Adrenal gland (tissue), 12 donors: ENCODE results near the gene ALCAM. TPM values are rescaled to one million over a fixed set of nuclear protein-coding genes. Genes with fewer than 3 reads are reported as not detected.

Experiments used
- DNase-seq, 7 donors: peaks; one replicate each; pipeline ENCODE4 v3.0.0-alpha.2; 2019 to 2020
- H3K27ac ChIP-seq, 5 donors: fragments of 200-600 bp; sonication (generic) in 4 of 5; 1 replicate in 3 of 5; 2 replicates in 2 of 5; pipeline versions ENCODE4 v1.5.1 to v1.8.0; 2016 to 2020; ENCODE audit warnings: mild to moderate bottlenecking in 1 of 5
- H3K27me3 ChIP-seq: fragments of 200-600 bp; 2 replicates; pipeline ENCODE4 v1.8.0; 2021
- H3K36me3 ChIP-seq, 2 donors: fragments of 200-600 bp; replicated peaks in 1 of 2; 1 replicate in 1 of 2; 2 replicates in 1 of 2; pipeline versions ENCODE4 v1.5.1 to v1.8.0; 2018 to 2022
- H3K4me1 ChIP-seq, 2 donors: fragments of 200-600 bp; replicated peaks in 1 of 2; 1 replicate in 1 of 2; 2 replicates in 1 of 2; pipeline versions ENCODE4 v1.5.1 to v1.8.0; 2018 to 2021
- H3K4me3 ChIP-seq, 4 donors: fragments of 200-600 bp; sonication (generic) in 3 of 4; one replicate each; pipeline ENCODE4 v1.5.1; 2016 to 2018
- H3K9me3 ChIP-seq, 3 donors: fragments of 200-600 bp; sonication (generic) in 1 of 3; replicated peaks in 1 of 3; 1 replicate in 2 of 3; 2 replicates in 1 of 3; pipeline versions ENCODE4 v1.5.1 to v1.8.0; 2016 to 2021
- POLR2A ChIP-seq, 2 donors: fragments of 450-650 bp; IDR thresholded peaks; one replicate each; pipeline ENCODE4 v1.6.1; 2017; ENCODE audit warnings: antibody characterized with exemption in 2 of 2, mild to moderate bottlenecking in 2 of 2, moderate library complexity in 1 of 2
- WGBS, 4 donors: extraction: QIAGEN DNeasy Blood & Tissue Kit in 2 of 4; methylation state at CpG; one replicate each; pipeline versions ENCODE4 v1.1.5 to v1.1.7; 2013 to 2017; 5-methylcytosine and 5-hydroxymethylcytosine counted together
- intact Hi-C, 2 donors: fragments of 100-400 bp; cut with DNase I; formaldehyde crosslinking; loops; one replicate each; pipeline versions ENCODE4 v1.14.1 to v1.15.0; 2022 to 2023
- polyA plus RNA-seq, 3 donors: library from polyadenylated mRNA; stranded (reverse); fragments of 200-250 nt in 2 of 3; fragments of 350-450 nt in 1 of 3; fragmentation: Illumina TruSeq in 1 of 3; extraction: RNeasy Lipid Tissue Mini Kit (QIAGEN cat#74804) in 1 of 3; gene quantifications; one replicate each; pipeline ENCODE4 v1.2.3, GENCODE V29; 2013 to 2014
- total RNA-seq, 9 donors: library from RNA; depleted of rRNA in 4 of 9; stranded (reverse); fragments of >200 nt in 4 of 9; fragments of 120-200 nt in 1 of 9; fragmentation: NEBNext Ultra II Directional in 1 of 9; extraction: Animal tissue kit (Norgen Biotek cat#: 25700) in 1 of 9; gene quantifications; one replicate each; pipeline versions ENCODE4 v1.1.0 to v1.2.4, GENCODE V29; 2013 to 2023
- TF ChIP-seq, protein P1 (sequence below), 6 experiments: fragments of 450-650 bp in 4 of 6; fragments of 200-600 bp in 2 of 6; sonication (generic) in 1 of 6; IDR thresholded peaks; 1 replicate in 5 of 6; 2 replicates in 1 of 6; pipeline versions ENCODE4 v1.5.1 to v1.8.0; 2016 to 2021; ENCODE audit warnings: antibody characterized with exemption in 6 of 6, mild to moderate bottlenecking in 2 of 6, moderate library complexity in 1 of 6
- donor health status: healthy with polysubstance abuse.
- donor health status: Bipolar disorder and iron deficiency.
- donor health status: DM: yes; HTN: yes; CAD: no.
- donor health status: DM: no; HTN: no; CAD: no.
- donor health status: DM: no; HTN: no; CAD: no.
- donor health status: DM: yes; HTN: yes; CAD: no.

ALCAM gene
- total and polyA plus RNA-seq, 12 donors: 9.1 to 64.1 (median 23.9) TPM

DNA sequence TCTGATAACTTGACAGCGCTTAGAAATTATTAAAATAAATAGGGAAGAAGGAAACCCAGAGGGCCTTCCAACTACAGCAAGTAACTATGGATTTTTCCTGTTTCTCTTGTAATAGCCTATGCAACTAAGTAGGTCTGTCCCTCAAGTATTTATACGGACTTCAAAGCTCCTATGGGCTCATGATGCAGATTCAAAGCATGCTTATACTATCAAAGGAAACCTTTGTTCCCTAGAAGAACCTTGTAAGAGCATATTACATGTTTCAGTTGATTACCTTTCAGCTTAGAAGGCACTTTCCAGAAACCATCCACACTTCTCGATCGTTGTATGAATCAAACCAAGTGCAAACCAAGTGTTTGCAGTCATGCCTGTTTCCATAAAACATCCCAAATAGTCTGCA, 158.8 kb downstream of the ALCAM start:
- H3K36me3 ChIP-seq: no peaks in the 10 kb centered on the region
- intact Hi-C loops: no loop called here
- H3K27me3 ChIP-seq: no peaks in the 10 kb centered on the region
- WGBS, 4 donors: 68 to 92% (median 80%) methylated on average over 4 of the region's 4 CpGs
- H3K4me3 ChIP-seq: no peak overlapping the region
- H3K9me3 ChIP-seq: no peaks in the 10 kb centered on the region
- no peak overlapping the region for H3K27ac ChIP-seq
- DNase-seq: no peak
- TF ChIP-seq, protein P1, sequence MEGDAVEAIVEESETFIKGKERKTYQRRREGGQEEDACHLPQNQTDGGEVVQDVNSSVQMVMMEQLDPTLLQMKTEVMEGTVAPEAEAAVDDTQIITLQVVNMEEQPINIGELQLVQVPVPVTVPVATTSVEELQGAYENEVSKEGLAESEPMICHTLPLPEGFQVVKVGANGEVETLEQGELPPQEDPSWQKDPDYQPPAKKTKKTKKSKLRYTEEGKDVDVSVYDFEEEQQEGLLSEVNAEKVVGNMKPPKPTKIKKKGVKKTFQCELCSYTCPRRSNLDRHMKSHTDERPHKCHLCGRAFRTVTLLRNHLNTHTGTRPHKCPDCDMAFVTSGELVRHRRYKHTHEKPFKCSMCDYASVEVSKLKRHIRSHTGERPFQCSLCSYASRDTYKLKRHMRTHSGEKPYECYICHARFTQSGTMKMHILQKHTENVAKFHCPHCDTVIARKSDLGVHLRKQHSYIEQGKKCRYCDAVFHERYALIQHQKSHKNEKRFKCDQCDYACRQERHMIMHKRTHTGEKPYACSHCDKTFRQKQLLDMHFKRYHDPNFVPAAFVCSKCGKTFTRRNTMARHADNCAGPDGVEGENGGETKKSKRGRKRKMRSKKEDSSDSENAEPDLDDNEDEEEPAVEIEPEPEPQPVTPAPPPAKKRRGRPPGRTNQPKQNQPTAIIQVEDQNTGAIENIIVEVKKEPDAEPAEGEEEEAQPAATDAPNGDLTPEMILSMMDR (IDR thresholded peaks at IDR 0.05): no peak
- TF ChIP-seq POLR2A (IDR thresholded peaks at IDR 0.05): no peak
- no peaks in the 10 kb centered on the region for H3K4me1 ChIP-seq

DNA sequence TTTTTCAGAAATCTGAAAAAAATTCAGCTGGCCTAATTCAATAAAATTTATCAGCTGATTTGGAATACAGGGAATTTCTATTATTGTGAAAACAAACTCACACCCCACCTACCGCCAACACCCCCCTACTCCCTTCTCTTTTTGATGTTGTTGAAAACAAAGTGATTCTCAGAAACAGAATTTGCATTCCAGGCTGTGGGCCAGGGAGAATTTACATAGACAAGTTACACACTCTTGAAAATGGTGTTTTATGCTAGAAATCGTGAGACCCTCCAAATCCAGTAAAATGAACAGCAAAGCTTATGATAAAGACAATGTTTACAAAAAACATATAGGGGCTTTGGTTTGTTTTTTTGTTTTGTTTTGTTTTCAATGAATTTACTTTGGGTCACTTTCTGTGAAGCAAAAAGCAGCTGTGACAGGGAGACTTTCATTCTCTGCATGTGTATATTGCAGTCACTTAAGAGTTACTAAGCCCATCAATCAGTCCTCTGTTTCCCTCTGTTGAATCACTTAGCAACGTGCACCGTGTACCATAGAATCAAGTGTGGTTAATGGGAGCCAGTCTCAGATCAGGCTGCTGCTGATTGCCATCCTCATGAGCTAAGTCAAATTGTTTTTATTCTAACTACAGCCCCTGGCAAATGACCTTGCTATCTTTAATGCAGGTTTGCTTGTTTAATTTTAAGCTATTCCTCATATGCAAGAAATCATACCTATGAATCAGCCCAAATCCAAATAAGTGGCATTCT, 159.8 kb downstream of the ALCAM start:
- no peaks in the 10 kb centered on the region for H3K36me3 ChIP-seq
- no peaks in the 10 kb centered on the region for H3K27me3 ChIP-seq
- H3K27ac ChIP-seq: no peak overlapping the region
- 74 to 83% (median 74%) methylated on average over 4 of the region's 4 CpGs for WGBS, 4 donors
- no peaks in the 10 kb centered on the region for H3K4me1 ChIP-seq
- no peak for DNase-seq
- no peaks in the 10 kb centered on the region for H3K9me3 ChIP-seq
- intact Hi-C loops: no loop called here
- no peak overlapping the region for H3K4me3 ChIP-seq
- TF ChIP-seq POLR2A (IDR thresholded peaks at IDR 0.05): no peak
- TF ChIP-seq, protein P1 (IDR thresholded peaks at IDR 0.05): no peak

DNA sequence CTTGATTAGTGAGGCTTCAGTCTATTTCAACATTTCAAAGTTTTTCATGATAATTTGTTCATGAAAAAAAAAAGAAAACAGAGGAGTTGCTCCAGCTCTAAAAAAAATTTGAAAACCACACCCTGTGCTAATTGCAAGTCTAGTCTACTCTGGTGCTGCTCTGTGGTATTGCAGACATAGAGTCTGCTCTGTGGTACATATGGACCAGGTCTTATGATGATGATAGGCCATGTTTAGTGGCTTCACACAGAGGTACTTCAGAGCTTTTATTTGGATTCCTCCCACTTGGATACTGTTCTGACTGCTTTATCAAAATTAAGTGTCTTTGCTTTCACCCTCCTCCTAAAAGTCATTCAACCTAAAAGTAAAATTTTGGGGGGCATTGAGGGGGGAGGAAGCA, 160.8 kb downstream of the ALCAM start:
- Histone ChIP-seq H3K27me3 (no peaks in the 10 kb centered on the region), H3K36me3 (no peaks in the 10 kb centered on the region), H3K4me1 (no peaks in the 10 kb centered on the region), H3K4me3 (no peak overlapping the region), H3K27ac (no peak overlapping the region), H3K9me3 (no peaks in the 10 kb centered on the region)
- no peak for DNase-seq
- TF ChIP-seq, protein P1 (IDR thresholded peaks at IDR 0.05): no peak
- TF ChIP-seq POLR2A (IDR thresholded peaks at IDR 0.05): no peak
- intact Hi-C loops: no loop called here

DNA sequence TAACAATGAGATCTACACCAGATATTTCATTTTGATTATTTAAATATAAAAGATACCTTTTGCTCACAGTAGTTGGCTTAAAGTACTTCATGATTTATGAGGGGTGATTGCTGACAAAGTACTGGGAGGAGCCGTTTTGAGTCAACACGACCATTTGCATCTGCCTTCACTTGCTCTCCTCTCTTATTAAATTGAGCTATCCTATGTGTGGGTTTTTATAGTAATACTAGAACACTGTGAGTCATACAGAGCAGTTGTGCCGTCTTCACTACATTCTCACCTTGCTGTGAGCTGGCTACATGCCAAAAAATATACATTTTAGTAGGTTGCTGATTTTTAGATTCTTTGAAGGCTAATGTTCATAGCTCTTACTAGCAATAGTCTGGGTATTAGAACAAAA, 161.2 kb downstream of the ALCAM start:
- no peak for DNase-seq
- no peak overlapping the region for H3K4me3 ChIP-seq
- H3K27ac ChIP-seq: no peak overlapping the region
- H3K27me3 ChIP-seq: no peaks in the 10 kb centered on the region
- 54 to 70% (median 69%) methylated on average over 3 of the region's 3 CpGs for WGBS, 4 donors
- no peaks in the 10 kb centered on the region for H3K36me3 ChIP-seq
- no peak for TF ChIP-seq POLR2A (IDR thresholded peaks at IDR 0.05)
- TF ChIP-seq, protein P1 (IDR thresholded peaks at IDR 0.05): no peak
- H3K4me1 ChIP-seq: no peaks in the 10 kb centered on the region
- H3K9me3 ChIP-seq: no peaks in the 10 kb centered on the region
- intact Hi-C loops: no loop called here
